HCT116 (cell line): ENCODE results near the gene FGF18. TPM values are rescaled to one million over a fixed set of nuclear protein-coding genes. Genes with fewer than 3 reads are reported as not detected.

ENCODE experiments used
- ATAC-seq: fragments of 200-7000 bp; cut with Tn5 transposase; 2 replicates; pipeline ENCODE4 v1.9.1; 2020; ENCODE audit warnings: mild to moderate bottlenecking, moderate library complexity
- BruUV-seq: library from RNA; stranded (reverse); fragments of 400-500 nt; replicated peaks from 2 replicates; lab custom pipeline; 2021; lab: Mats Ljungman, UMichigan
- CTCF ChIA-PET: fragments of 300-600 bp; sonication (Branson Sonifier 250); formaldehyde crosslinking; loops from one replicate; lab custom pipeline; 2021; ENCODE audit warnings: antibody characterized with exemption; lab: Charles Lee
- POLR2A ChIA-PET: fragments of 300-600, 350-600 bp; sonication (Branson Sonifier 250); formaldehyde crosslinking; loops from one replicate; lab custom pipeline; 2021; ENCODE audit warnings: antibody characterized with exemption; lab: Charles Lee
- RAD21 ChIA-PET, 2 experiments: fragments of 300-600 bp; sonication (Branson Sonifier 250); formaldehyde crosslinking; loops; one replicate each; lab custom pipeline; 2023; ENCODE audit warnings: low total read pairs in 2 of 2; ENCODE audit not compliant: uncharacterized antibody in 2 of 2, unreplicated experiment in 2 of 2, low non-redundant PET in 1 of 2; lab: Charles Lee
- DNase-seq: peaks from one replicate; pipeline ENCODE4 v3.0.0-alpha.2; 2010; ENCODE audit warnings: low read depth, low spot score
- H2AFZ ChIP-seq: fragments of 200-600 bp; shearing (Covaris generic), sonication (generic); 2 replicates; pipeline ENCODE4 v1.6.1; 2017; ENCODE audit warnings: low read depth, mixed run types, mixed read lengths, antibody characterized with exemption, low read length; ENCODE audit not compliant: poor library complexity, severe bottlenecking
- H3K27ac ChIP-seq: 2 replicates; pipeline ENCODE4 v1.5.1; 2012; ENCODE audit warnings: low read depth, low read length
- H3K27me3 ChIP-seq: fragments of 200-600 bp; sonication (generic); 2 replicates; pipeline ENCODE4 v1.6.1; 2016; ENCODE audit warnings: mixed run types, low read length, mixed read lengths; ENCODE audit not compliant: insufficient read depth
- H3K36me3 ChIP-seq, 2 experiments: fragments of 200-500 bp in 1 of 2; fragments of 200-600 bp in 1 of 2; sonication (Bioruptor generic) in 1 of 2; sonication (generic) in 1 of 2; 2 replicates each; pipeline versions ENCODE4 v1.5.1 to v1.6.1; 2014 to 2016; ENCODE audit warnings: low read length in 2 of 2, inconsistent platforms in 1 of 2, mixed read lengths in 1 of 2, mixed run types in 1 of 2; ENCODE audit not compliant: insufficient read depth in 2 of 2, control insufficient read depth in 1 of 2
- H3K4me1 ChIP-seq, 2 experiments: fragments of 200-600 bp in 1 of 2; sonication (generic) in 1 of 2; 2 replicates each; pipeline versions ENCODE4 v1.5.1 to v1.6.1; 2012 to 2017; ENCODE audit warnings: low read length in 2 of 2, inconsistent platforms in 1 of 2, mild to moderate bottlenecking in 1 of 2, mixed read lengths in 1 of 2, mixed run types in 1 of 2, moderate library complexity in 1 of 2; ENCODE audit not compliant: insufficient read depth in 2 of 2, control insufficient read depth in 1 of 2
- H3K4me2 ChIP-seq: fragments of 200-600 bp; sonication (generic); 2 replicates; pipeline ENCODE4 v1.6.1; 2017; ENCODE audit warnings: mixed run types, low read length, mixed read lengths
- H3K4me3 ChIP-seq, 2 experiments: fragments of 200-600 bp in 1 of 2; sonication (generic) in 1 of 2; replicated peaks in 1 of 2; 2 replicates each; pipeline ENCODE4 v1.5.1; 2011 to 2016; ENCODE audit warnings: low read length in 2 of 2, control low read depth in 1 of 2, low read depth in 1 of 2, mild to moderate bottlenecking in 1 of 2, mixed read lengths in 1 of 2, mixed run types in 1 of 2
- H3K79me2 ChIP-seq: fragments of 200-600 bp; sonication (generic); 2 replicates; pipeline ENCODE4 v1.6.1; 2017; ENCODE audit warnings: mild to moderate bottlenecking, mixed run types, low read length, moderate library complexity, mixed read lengths; ENCODE audit not compliant: insufficient read depth
- H3K9ac ChIP-seq: fragments of 200-600 bp; sonication (generic); 2 replicates; pipeline ENCODE4 v1.6.1; 2016; ENCODE audit warnings: low read length, mixed read lengths
- H3K9me2 ChIP-seq: fragments of 200-600 bp; sonication (generic), shearing (Covaris generic); 2 replicates; pipeline ENCODE4 v1.6.1; 2017; ENCODE audit warnings: mixed run types, mild to moderate bottlenecking, moderate library complexity; ENCODE audit not compliant: insufficient read depth
- H3K9me3 ChIP-seq, 2 experiments: fragments of 200-500 bp in 1 of 2; fragments of 200-600 bp in 1 of 2; sonication (Bioruptor generic) in 1 of 2; sonication (generic) in 1 of 2; 2 replicates each; pipeline ENCODE4 v1.6.1; 2014 to 2017; ENCODE audit warnings: low read length in 2 of 2, mixed read lengths in 2 of 2, inconsistent platforms in 1 of 2, low read depth in 1 of 2, mild to moderate bottlenecking in 1 of 2, mixed run types in 1 of 2, moderate library complexity in 1 of 2; ENCODE audit not compliant: control insufficient read depth in 1 of 2, insufficient read depth in 1 of 2
- H4K20me1 ChIP-seq: fragments of 200-600 bp; sonication (generic), shearing (Covaris generic); 2 replicates; pipeline ENCODE4 v1.6.1; 2017; ENCODE audit warnings: mixed run types, mild to moderate bottlenecking, moderate library complexity; ENCODE audit not compliant: insufficient read depth
- CBX3 ChIP-seq: IDR thresholded peaks from 2 replicates; pipeline ENCODE4 v1.6.1; 2012; ENCODE audit warnings: low read depth
- CEBPB ChIP-seq: IDR thresholded peaks from 2 replicates; pipeline ENCODE4 v1.6.1; 2012; ENCODE audit warnings: low read depth
- CTCF ChIP-seq, 3 experiments: fragments of 200-600 bp in 1 of 3; sonication (generic) in 1 of 3; IDR thresholded peaks in 2 of 3; conservative IDR thresholded peaks in 1 of 3; 2 replicates each; pipeline ENCODE4 v1.5.1; 2012 to 2017; ENCODE audit warnings: low read depth in 2 of 3, low read length in 2 of 3, antibody characterized with exemption in 1 of 3, borderline replicate concordance in 1 of 3, control low read depth in 1 of 3, mild to moderate bottlenecking in 1 of 3, mixed read lengths in 1 of 3, mixed run types in 1 of 3, moderate library complexity in 1 of 3; ENCODE audit not compliant: insufficient read depth in 1 of 3
- ELF1 ChIP-seq: IDR thresholded peaks from 2 replicates; pipeline ENCODE4 v1.6.1; 2012; ENCODE audit warnings: low read depth, borderline replicate concordance
- EZH2 ChIP-seq: fragments of 200-600 bp; sonication (generic); IDR thresholded peaks from 2 replicates; pipeline ENCODE4 v1.6.1; 2017; ENCODE audit warnings: antibody characterized with exemption, mixed run types
- FOSL1 ChIP-seq: IDR thresholded peaks from 2 replicates; pipeline ENCODE4 v1.6.1; 2012; ENCODE audit warnings: low read depth
- JUND ChIP-seq: IDR thresholded peaks from 2 replicates; pipeline ENCODE4 v1.6.1; 2012
- POLR2A ChIP-seq: IDR thresholded peaks from 2 replicates; pipeline ENCODE4 v1.7.0; 2011; ENCODE audit warnings: borderline replicate concordance; ENCODE audit not compliant: insufficient read depth, insufficient read length; ENCODE audit errors: extremely low read depth
- POLR2AphosphoS5 ChIP-seq: IDR thresholded peaks from 2 replicates; pipeline ENCODE4 v1.6.1; 2011; ENCODE audit warnings: mild to moderate bottlenecking, low read depth, low read length, moderate library complexity
- RAD21 ChIP-seq: IDR thresholded peaks from 2 replicates; pipeline ENCODE4 v1.6.1; 2012; ENCODE audit warnings: low read depth, mild to moderate bottlenecking
- SP1 ChIP-seq: IDR thresholded peaks from 2 replicates; pipeline ENCODE4 v1.6.1; 2012; ENCODE audit warnings: low read depth
- SRF ChIP-seq: IDR thresholded peaks from 2 replicates; pipeline ENCODE4 v1.6.1; 2012; ENCODE audit warnings: low read depth
- TCF7L2 ChIP-seq: IDR thresholded peaks from 2 replicates; pipeline ENCODE4 v1.7.0; 2011; ENCODE audit warnings: borderline replicate concordance, inconsistent platforms; ENCODE audit not compliant: insufficient read depth, insufficient read length; ENCODE audit errors: extremely low read depth
- YY1 ChIP-seq: IDR thresholded peaks from 2 replicates; pipeline ENCODE4 v1.6.1; 2011; ENCODE audit warnings: low read length, low read depth, moderate library complexity, mild to moderate bottlenecking; ENCODE audit not compliant: insufficient replicate concordance; ENCODE audit errors: extremely low read depth
- ZBTB33 ChIP-seq: IDR thresholded peaks from 2 replicates; pipeline ENCODE4 v1.6.1; 2011; ENCODE audit warnings: mild to moderate bottlenecking, low read length, moderate library complexity; ENCODE audit not compliant: insufficient replicate concordance; ENCODE audit errors: extremely low read depth
- ZFX ChIP-seq: fragments of 450-650 bp; IDR thresholded peaks from 2 replicates; pipeline ENCODE4 v1.6.1; 2017
- intact Hi-C: fragments of 100-400 bp; cut with micrococcal nuclease; formaldehyde crosslinking; loops from 2 replicates; pipeline ENCODE4 v1.10.0; 2022
- total RNA-seq: library from RNA; stranded (reverse); gene quantifications from one replicate; pipeline ENCODE4 v1.2.1, GENCODE V29; 2021; ENCODE audit not compliant: unreplicated experiment
- TF ChIP-seq, protein P1 (sequence below): IDR thresholded peaks from 2 replicates; pipeline ENCODE4 v1.6.1; 2012

The FGF18 gene
- total RNA-seq, 1 experiment from 2014 or later, result 0.96 TPM

DNA sequence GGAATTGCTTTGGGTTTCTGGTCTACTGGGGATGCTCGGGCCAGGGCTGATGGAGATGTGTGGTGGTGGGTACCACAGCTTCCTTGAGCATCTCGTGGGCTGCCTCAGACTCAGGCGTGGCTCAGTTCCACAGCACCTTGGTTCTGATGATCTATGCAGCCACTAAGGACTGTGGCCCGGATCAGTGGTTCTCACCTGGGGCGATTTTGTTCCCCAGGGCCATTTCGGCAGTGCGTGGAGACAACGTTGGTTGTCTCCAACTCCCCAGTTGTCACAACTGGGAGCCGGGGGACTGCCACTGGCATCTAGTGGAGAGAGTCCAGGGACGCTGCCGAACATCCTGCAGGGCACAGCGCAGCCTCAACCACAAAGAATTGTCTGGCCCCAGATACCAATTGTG lies 47.7 kb downstream of the FGF18 start:
- CTCF ChIA-PET, result no interaction called here

More for the DNA sequence above, 47.7 kb downstream of the FGF18 start:
- BruUV-seq, result no TSS peak
- ATAC-seq (no peak), DNase-seq (no peak)
- H3K79me2 ChIP-seq, result no peaks in the 10 kb centered on the region
- intact Hi-C loops, result no loop called here
- H3K9me3 ChIP-seq, result no peaks in the 10 kb centered on the region
- H3K36me3 ChIP-seq, result no peaks in the 10 kb centered on the region
- H3K27ac ChIP-seq, result no peak overlapping the region
- H3K27me3 ChIP-seq, result no peaks in the 10 kb centered on the region
- no peaks in the 10 kb centered on the region for H4K20me1 ChIP-seq
- no peak overlapping the region for H3K4me3 ChIP-seq
- ChIA-PET RAD21 (no interaction called here), POLR2A (no interaction called here)
- no peaks in the 10 kb centered on the region for H3K9me2 ChIP-seq
- H3K9ac ChIP-seq, result no peak overlapping the region
- no peak for TF ChIP-seq RAD21
- TF ChIP-seq POLR2A, result no peak
- TF ChIP-seq JUND, result no peak
- TF ChIP-seq CEBPB, result no peak
- no peak for TF ChIP-seq EZH2
- TF ChIP-seq SRF, result no peak
- no peak for TF ChIP-seq CTCF (IDR thresholded peaks at IDR 0.05 in 2 of 3, conservative IDR thresholded peaks at IDR 0.05 in 1 of 3; ENCODE audit: borderline replicate concordance in 1 of 3, insufficient read depth in 1 of 3, low read depth in 2 of 3, low read length in 2 of 3)
- TF ChIP-seq ZBTB33, result no peak
- TF ChIP-seq ZFX, result no peak
- no peak for TF ChIP-seq YY1
- no peak for TF ChIP-seq ELF1
- no peak for TF ChIP-seq CBX3
- no peak for TF ChIP-seq FOSL1
- TF ChIP-seq, protein P1, sequence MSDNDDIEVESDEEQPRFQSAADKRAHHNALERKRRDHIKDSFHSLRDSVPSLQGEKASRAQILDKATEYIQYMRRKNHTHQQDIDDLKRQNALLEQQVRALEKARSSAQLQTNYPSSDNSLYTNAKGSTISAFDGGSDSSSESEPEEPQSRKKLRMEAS, result no peak
- TF ChIP-seq SP1, result no peak
- TF ChIP-seq TCF7L2, result no peak
- TF ChIP-seq POLR2AphosphoS5, result no peak
- no peaks in the 10 kb centered on the region for H3K4me1 ChIP-seq
- no peak overlapping the region for H2AFZ ChIP-seq
- H3K4me2 ChIP-seq, result no peak overlapping the region
